OCI-LY3 (cell line): ENCODE measurements around the gene RAB11FIP4.

Experiments used
- H2AFZ ChIP-seq: fragments of 200-600, 300-600 bp; shearing (Covaris generic); 2 replicates; pipeline ENCODE4 v1.6.0; 2014; ENCODE audit warnings: antibody characterized with exemption, low read depth, low read length
- H3K27ac ChIP-seq: fragments of 200-600, 300-600 bp; sonication (generic); 2 replicates; pipeline ENCODE4 v1.5.1; 2014; ENCODE audit warnings: mild to moderate bottlenecking, low read length, moderate library complexity, mixed read lengths
- H3K27me3 ChIP-seq: fragments of 200-600, 300-600 bp; sonication (generic); 2 replicates; pipeline ENCODE4 v1.6.1; 2014; ENCODE audit warnings: low read depth, low read length, mixed read lengths
- H3K36me3 ChIP-seq: fragments of 200-600, 300-600 bp; sonication (generic); replicated peaks from 2 replicates; pipeline ENCODE3; 2014; ENCODE audit warnings: low read depth, low read length, mixed read lengths
- H3K4me1 ChIP-seq: fragments of 300-600, 200-600 bp; sonication (generic); 2 replicates; pipeline ENCODE4 v1.6.1; 2014; ENCODE audit warnings: low read length, mixed read lengths
- H3K4me2 ChIP-seq: fragments of 200-600, 300-600 bp; sonication (generic); 2 replicates; pipeline ENCODE4 v1.6.1; 2014; ENCODE audit warnings: low read length, mixed read lengths
- H3K4me3 ChIP-seq: fragments of 300-600, 200-600 bp; sonication (generic); 2 replicates; pipeline ENCODE4 v1.5.1; 2014; ENCODE audit warnings: antibody characterized with exemption, mild to moderate bottlenecking, low read length, moderate library complexity
- H3K79me2 ChIP-seq: fragments of 300-600, 200-600 bp; shearing (Covaris generic); 2 replicates; pipeline ENCODE4 v1.6.1; 2014; ENCODE audit warnings: mild to moderate bottlenecking, low read length, mixed read lengths
- H3K9ac ChIP-seq: fragments of 300-600, 200-600 bp; shearing (Covaris generic); 2 replicates; pipeline ENCODE4 v1.6.0; 2014; ENCODE audit warnings: mild to moderate bottlenecking, low read length, moderate library complexity
- H3K9me3 ChIP-seq: fragments of 200-600, 300-600 bp; shearing (Covaris generic); 2 replicates; pipeline ENCODE4 v1.6.1; 2014; ENCODE audit warnings: low read length, mixed read lengths; ENCODE audit not compliant: insufficient read depth
- H4K20me1 ChIP-seq: fragments of 200-600, 300-600 bp; sonication (generic); 2 replicates; pipeline ENCODE4 v1.6.1; 2016; ENCODE audit warnings: low read length, mixed read lengths; ENCODE audit not compliant: insufficient read depth
- EZH2phosphoT487 ChIP-seq: fragments of 200-600 bp; shearing (Covaris generic); IDR thresholded peaks from 2 replicates; pipeline ENCODE4 v1.6.1; 2018; ENCODE audit warnings: antibody characterized with exemption, mixed run types, low read depth
- TF ChIP-seq, protein P1 (sequence below): fragments of 200-600, 300-600 bp; sonication (generic); IDR thresholded peaks from 2 replicates; pipeline ENCODE4 v1.5.1; 2014; ENCODE audit warnings: antibody characterized with exemption, low read length, low read depth

The RAB11FIP4 gene

DNA sequence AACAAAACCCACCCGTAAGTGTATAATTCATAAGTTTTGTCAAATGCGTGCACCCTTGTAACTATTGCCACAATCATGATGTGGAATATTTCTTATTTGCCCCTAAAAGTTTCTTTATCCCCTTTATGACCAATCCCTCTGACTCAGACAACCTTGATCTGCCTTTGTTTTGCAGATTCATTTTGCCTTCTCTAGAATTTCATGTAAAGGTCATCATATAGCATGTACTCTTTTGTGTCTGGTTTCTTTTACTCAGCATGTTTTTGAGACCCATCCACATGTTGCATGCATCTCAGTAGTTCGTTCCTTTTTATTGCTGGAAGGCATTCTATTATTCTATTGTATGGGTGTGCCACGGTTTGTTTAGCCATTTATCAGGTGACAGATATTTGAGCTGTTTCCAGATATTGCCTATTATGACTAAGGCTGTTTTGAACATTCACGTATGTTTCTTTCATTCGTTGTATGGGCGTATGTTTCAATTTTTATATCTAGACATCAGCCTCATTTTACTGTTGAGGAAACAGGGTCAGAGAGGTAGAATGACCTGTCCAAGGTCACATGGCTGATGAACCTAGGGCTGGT is 192.4 kb downstream of the RAB11FIP4 start:
- H3K4me2 ChIP-seq = no peak overlapping the region

DNA sequence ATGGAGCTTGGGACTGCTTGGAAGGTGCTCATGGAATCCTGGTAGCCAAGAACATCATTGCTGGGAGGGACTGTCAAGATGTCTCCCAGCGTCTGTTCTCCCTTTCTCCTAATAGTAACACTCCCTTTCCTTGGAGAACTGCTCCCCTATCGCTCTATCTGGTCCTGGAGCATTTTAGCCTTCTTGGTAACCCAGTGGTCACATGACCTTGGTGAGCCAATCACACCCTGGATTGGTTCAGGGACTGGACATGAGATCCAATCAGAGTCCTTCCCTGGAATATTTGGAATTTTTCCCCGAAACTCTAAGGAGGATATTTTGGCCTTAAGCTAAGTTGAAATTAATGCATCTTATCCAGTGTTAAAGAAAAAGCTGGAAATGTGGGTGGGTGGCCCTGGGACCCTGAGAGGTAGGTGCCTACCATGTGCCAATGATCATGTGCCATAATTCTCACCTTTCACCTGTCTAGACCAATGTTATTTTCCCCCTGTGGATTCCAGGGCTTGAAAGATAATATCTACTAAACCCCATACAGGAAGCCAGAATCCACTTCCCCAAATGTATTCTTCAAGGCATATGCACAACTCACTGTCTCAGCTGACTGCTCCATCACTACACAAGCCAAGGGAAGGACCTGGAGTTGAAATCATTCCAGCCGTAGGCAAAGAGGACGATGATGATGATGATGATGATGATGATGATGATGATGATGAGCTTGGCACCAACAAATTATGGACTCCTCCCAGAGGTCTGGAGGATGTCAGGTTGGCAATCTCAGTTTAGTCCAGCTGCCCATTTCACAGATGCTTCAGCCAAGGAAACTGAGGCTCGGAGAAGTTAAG is 193.2 kb downstream of the RAB11FIP4 start:
- Histone ChIP-seq H3K27me3 (no peaks in the 10 kb centered on the region), H3K9ac (no peak overlapping the region), H3K27ac (no peak overlapping the region), H2AFZ (no peak overlapping the region), H3K9me3 (no peaks in the 10 kb centered on the region), H3K79me2 (no peaks in the 10 kb centered on the region), H3K4me1 (peaks cover 38% of the 10 kb centered on the region), H4K20me1 (no peaks in the 10 kb centered on the region), H3K4me3 (no peak overlapping the region), H3K36me3 (no peaks in the 10 kb centered on the region), H3K4me2 (no peak overlapping the region)
- TF ChIP-seq, protein P1, sequence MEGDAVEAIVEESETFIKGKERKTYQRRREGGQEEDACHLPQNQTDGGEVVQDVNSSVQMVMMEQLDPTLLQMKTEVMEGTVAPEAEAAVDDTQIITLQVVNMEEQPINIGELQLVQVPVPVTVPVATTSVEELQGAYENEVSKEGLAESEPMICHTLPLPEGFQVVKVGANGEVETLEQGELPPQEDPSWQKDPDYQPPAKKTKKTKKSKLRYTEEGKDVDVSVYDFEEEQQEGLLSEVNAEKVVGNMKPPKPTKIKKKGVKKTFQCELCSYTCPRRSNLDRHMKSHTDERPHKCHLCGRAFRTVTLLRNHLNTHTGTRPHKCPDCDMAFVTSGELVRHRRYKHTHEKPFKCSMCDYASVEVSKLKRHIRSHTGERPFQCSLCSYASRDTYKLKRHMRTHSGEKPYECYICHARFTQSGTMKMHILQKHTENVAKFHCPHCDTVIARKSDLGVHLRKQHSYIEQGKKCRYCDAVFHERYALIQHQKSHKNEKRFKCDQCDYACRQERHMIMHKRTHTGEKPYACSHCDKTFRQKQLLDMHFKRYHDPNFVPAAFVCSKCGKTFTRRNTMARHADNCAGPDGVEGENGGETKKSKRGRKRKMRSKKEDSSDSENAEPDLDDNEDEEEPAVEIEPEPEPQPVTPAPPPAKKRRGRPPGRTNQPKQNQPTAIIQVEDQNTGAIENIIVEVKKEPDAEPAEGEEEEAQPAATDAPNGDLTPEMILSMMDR = no peak

More for the DNA sequence above, 192.4 kb downstream of the RAB11FIP4 start:
- no peak overlapping the region for H2AFZ ChIP-seq
- TF ChIP-seq EZH2phosphoT487 = no peak
- TF ChIP-seq, protein P1 = no peak
- peaks cover 41% of the 10 kb centered on the region for H3K4me1 ChIP-seq
- no peak overlapping the region for H3K9ac ChIP-seq
- H3K4me3 ChIP-seq = no peak overlapping the region
- no peaks in the 10 kb centered on the region for H3K79me2 ChIP-seq
- no peaks in the 10 kb centered on the region for H3K9me3 ChIP-seq
- no peaks in the 10 kb centered on the region for H3K36me3 ChIP-seq
- H4K20me1 ChIP-seq = no peaks in the 10 kb centered on the region
- no peaks in the 10 kb centered on the region for H3K27me3 ChIP-seq
- H3K27ac ChIP-seq = no peak overlapping the region

DNA sequence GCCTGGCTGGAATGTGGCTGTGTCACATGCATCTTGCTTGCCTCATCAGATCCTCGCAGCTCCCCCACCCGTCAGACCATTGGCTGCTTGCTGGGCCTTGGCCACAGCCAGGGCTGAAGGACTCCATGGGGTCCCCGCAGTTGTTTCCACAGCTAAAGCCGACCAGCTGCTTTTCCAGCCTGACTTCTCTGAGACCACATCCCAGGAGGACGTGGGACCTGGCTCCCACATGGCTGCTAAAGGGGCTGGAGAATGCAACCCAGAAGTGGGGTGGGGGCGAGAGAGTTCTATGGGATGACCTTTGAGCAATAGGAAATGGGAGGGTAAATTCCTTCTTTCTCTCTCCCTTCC is 193.8 kb downstream of the RAB11FIP4 start:
- TF ChIP-seq, protein P1 = no peak
- TF ChIP-seq EZH2phosphoT487 = no peak
- Histone ChIP-seq H3K27ac (no peak overlapping the region), H3K9ac (no peak overlapping the region), H3K9me3 (no peaks in the 10 kb centered on the region), H3K79me2 (no peaks in the 10 kb centered on the region), H3K4me1 (peaks cover 32% of the 10 kb centered on the region), H3K4me3 (no peak overlapping the region), H3K4me2 (no peak overlapping the region), H3K36me3 (no peaks in the 10 kb centered on the region), H2AFZ (no peak overlapping the region), H3K27me3 (no peaks in the 10 kb centered on the region), H4K20me1 (no peaks in the 10 kb centered on the region)

DNA sequence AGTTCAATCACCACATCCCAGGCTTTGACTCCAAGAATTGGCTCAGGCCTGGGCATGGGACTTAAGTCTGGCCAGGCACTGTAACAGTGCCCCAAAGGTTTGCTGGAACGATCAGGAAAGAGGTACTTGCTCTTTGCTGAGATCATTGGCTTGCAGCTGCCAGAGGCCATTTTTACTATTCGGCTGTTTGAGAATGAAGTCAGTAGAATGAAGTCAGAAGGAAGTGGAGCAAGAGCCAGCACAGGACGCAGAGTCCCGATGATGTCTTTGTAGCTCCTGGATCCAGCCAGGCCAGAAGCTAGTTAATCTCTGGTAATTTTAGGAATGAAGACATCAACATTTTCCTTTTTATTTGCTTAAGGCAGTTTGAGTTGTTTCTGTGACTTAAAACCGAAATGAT is 195.5 kb downstream of the RAB11FIP4 start:
- no peaks in the 10 kb centered on the region for H3K36me3 ChIP-seq
- TF ChIP-seq EZH2phosphoT487 = no peak
- TF ChIP-seq, protein P1 = no peak
- no peak overlapping the region for H3K4me2 ChIP-seq
- no peak overlapping the region for H3K27ac ChIP-seq
- no peaks in the 10 kb centered on the region for H4K20me1 ChIP-seq
- 0 out of 2 replicates have a peak overlapping the region, but pooled peaks have one; percentile 25 for H2AFZ ChIP-seq
- peaks cover 15% of the 10 kb centered on the region for H3K4me1 ChIP-seq
- H3K79me2 ChIP-seq = no peaks in the 10 kb centered on the region
- H3K9me3 ChIP-seq = no peaks in the 10 kb centered on the region
- H3K4me3 ChIP-seq = no peak overlapping the region
- H3K27me3 ChIP-seq = no peaks in the 10 kb centered on the region
- no peak overlapping the region for H3K9ac ChIP-seq
